ENCODE measurements around the gene DCAF11. TPM values are rescaled to one million over a fixed set of nuclear protein-coding genes. Genes with fewer than 3 reads are reported as not detected.

DCAF11 gene
- total RNA-seq, 1 donor from 2014 or later: 83.5 TPM

GRCh38 chr14:24068711-24069410 is 45.7 kb upstream of the DCAF11 start:
- no peak for DNase-seq (ENCODE audit: low read depth)
- Histone ChIP-seq H3K36me3 (ENCODE audit: control insufficient read depth, insufficient read depth, low read length) (no peaks in the 10 kb centered on the region), H3K27me3 (ENCODE audit: control insufficient read depth, insufficient read depth, low read length) (peaks cover 6% of the 10 kb centered on the region), H3K4me3 (ENCODE audit: low read depth, low read length) (no peak overlapping the region)
- TF ChIP-seq, protein P1, sequence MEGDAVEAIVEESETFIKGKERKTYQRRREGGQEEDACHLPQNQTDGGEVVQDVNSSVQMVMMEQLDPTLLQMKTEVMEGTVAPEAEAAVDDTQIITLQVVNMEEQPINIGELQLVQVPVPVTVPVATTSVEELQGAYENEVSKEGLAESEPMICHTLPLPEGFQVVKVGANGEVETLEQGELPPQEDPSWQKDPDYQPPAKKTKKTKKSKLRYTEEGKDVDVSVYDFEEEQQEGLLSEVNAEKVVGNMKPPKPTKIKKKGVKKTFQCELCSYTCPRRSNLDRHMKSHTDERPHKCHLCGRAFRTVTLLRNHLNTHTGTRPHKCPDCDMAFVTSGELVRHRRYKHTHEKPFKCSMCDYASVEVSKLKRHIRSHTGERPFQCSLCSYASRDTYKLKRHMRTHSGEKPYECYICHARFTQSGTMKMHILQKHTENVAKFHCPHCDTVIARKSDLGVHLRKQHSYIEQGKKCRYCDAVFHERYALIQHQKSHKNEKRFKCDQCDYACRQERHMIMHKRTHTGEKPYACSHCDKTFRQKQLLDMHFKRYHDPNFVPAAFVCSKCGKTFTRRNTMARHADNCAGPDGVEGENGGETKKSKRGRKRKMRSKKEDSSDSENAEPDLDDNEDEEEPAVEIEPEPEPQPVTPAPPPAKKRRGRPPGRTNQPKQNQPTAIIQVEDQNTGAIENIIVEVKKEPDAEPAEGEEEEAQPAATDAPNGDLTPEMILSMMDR (IDR thresholded peaks at IDR 0.05; ENCODE audit: insufficient read depth, low read length, severe bottlenecking): no peak
- FAIRE-seq: no peak

DNA sequence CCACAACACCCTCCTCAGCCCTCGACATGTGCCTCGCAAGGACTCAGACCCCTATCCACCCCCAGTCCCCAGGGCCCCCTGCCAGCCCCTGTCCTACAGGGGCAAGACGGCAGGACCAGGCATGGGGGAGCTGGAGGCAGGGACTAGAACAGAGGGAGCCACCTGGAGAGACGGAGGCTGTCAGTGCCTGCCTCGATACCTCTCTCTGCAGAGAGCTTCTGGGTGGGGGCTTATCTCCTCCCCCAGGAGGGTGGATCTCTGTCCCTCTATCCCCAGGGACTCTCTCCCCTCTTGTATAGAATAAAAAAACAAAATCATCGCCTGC is 45.2 kb upstream of the DCAF11 start:
- DNase-seq (ENCODE audit: low read depth) (no peak), FAIRE-seq (no peak)
- Histone ChIP-seq H3K27me3 (ENCODE audit: control insufficient read depth, insufficient read depth, low read length) (peaks cover 6% of the 10 kb centered on the region), H3K36me3 (ENCODE audit: control insufficient read depth, insufficient read depth, low read length) (no peaks in the 10 kb centered on the region), H3K4me3 (ENCODE audit: low read depth, low read length) (no peak overlapping the region)
- TF ChIP-seq, protein P1 (IDR thresholded peaks at IDR 0.05; ENCODE audit: insufficient read depth, low read length, severe bottlenecking): no peak

- peaks cover 6% of the 10 kb centered on the region for H3K27me3 ChIP-seq (ENCODE audit: control insufficient read depth, insufficient read depth, low read length)
- DNase-seq (ENCODE audit: low read depth) (no peak), FAIRE-seq (peak; percentile 7)
These were observed 44.1 kb upstream of the DCAF11 start for GRCh38 chr14:24070285-24071143.

GRCh38 chr14:24071144-24071697 is 43.4 kb upstream of the DCAF11 start, which contains the start of gene CPNE6:
Gene CPNE6 (plus strand): TSS chr14:24071562. CDS start chr14:24072937, 1,375 bp downstream.
- H3K27me3 ChIP-seq (ENCODE audit: control insufficient read depth, insufficient read depth, low read length): peaks cover 6% of the 10 kb centered on the region
- no peaks in the 10 kb centered on the region for H3K36me3 ChIP-seq (ENCODE audit: control insufficient read depth, insufficient read depth, low read length)
- FAIRE-seq (no peak), DNase-seq (ENCODE audit: low read depth) (no peak)
- no peak within 1 kb of the TSS for H3K4me3 ChIP-seq (ENCODE audit: low read depth, low read length)
- TF ChIP-seq, protein P1 (IDR thresholded peaks at IDR 0.05; ENCODE audit: insufficient read depth, low read length, severe bottlenecking): no peak

More at GRCh38 chr14:24070285-24071143, 44.1 kb upstream of the DCAF11 start:
- no peak overlapping the region for H3K4me3 ChIP-seq (ENCODE audit: low read depth, low read length)
- TF ChIP-seq, protein P1 (IDR thresholded peaks at IDR 0.05; ENCODE audit: insufficient read depth, low read length, severe bottlenecking): no peak
- H3K36me3 ChIP-seq (ENCODE audit: control insufficient read depth, insufficient read depth, low read length): no peaks in the 10 kb centered on the region

DNA sequence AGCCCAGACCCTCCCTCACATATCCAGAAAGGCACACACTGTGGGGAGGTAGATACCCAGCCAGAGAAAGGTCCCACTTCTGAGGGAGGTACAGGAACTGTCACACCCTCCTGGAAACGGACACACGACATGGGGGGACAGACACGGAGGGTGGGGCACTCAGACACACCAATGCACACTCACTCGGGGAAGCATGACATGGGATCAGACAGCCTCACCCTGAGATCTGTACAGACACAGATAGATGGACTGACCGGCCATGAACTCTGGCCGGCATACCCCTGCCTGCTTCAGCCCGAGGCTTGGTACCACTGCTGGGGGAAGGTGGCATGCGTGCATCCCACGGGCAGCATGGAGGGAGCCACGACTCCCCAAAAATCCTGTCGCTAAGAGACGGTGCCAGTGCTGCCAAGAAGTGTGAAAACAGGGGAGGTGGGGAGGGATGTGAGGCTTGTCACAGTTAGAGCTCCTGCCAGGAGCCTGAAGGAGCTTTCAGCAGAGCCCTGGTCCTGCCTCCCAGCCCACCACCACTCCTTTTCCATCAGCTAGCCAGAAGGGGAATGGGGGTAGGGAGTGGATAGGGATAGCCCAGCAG is 42.6 kb upstream of the DCAF11 start:
- no peak for FAIRE-seq
- no peak overlapping the region for H3K4me3 ChIP-seq (ENCODE audit: low read depth, low read length)
- H3K27me3 ChIP-seq (ENCODE audit: control insufficient read depth, insufficient read depth, low read length): peaks cover 6% of the 10 kb centered on the region
- H3K36me3 ChIP-seq (ENCODE audit: control insufficient read depth, insufficient read depth, low read length): no peaks in the 10 kb centered on the region
- TF ChIP-seq, protein P1 (IDR thresholded peaks at IDR 0.05; ENCODE audit: insufficient read depth, low read length, severe bottlenecking): no peak
- DNase-seq (ENCODE audit: low read depth): no peak

Measured in bronchial epithelial cell (primary cell).